GM18861 (cell line): ENCODE results near the gene NUDT3.
"Not testable (repeated sequence)": the region's sequence is repeated elsewhere in the genome, so short reads cannot be mapped to it uniquely, and the experiment has no call there.

Experiments
- ATAC-seq: cut with Tn5 transposase; IDR thresholded peaks from one replicate; pipeline ENCODE4 v1.9.1; 2021; ENCODE audit not compliant: unreplicated experiment

Gene NUDT3

GRCh38 chr6:34393191-34393965 is 909 bp upstream of the NUDT3 start:
- no peak for ATAC-seq

- ATAC-seq: no peak
Measured at GRCh38 chr6:34391786-34392496, 528 bp downstream of the NUDT3 start.

GRCh38 chr6:34391473-34391785 is 1.0 kb downstream of the NUDT3 start:
- ATAC-seq: no peak

- no peak for ATAC-seq
Measured at GRCh38 chr6:34390531-34391472, 1.7 kb downstream of the NUDT3 start.

- no peak for ATAC-seq
Measured at GRCh38 chr6:34389034-34389433, 3.4 kb downstream of the NUDT3 start.

- no peak for ATAC-seq
Measured at GRCh38 chr6:34388421-34388820, 4.0 kb downstream of the NUDT3 start.

GRCh38 chr6:34386316-34387137 is 5.9 kb downstream of the NUDT3 start:
- no peak for ATAC-seq

- ATAC-seq: no peak
Measured at GRCh38 chr6:34385793-34386195, 6.7 kb downstream of the NUDT3 start.

- no peak for ATAC-seq
Measured at GRCh38 chr6:34384321-34385153, 7.9 kb downstream of the NUDT3 start.

- no peak for ATAC-seq
Measured at GRCh38 chr6:34383656-34384320, 8.7 kb downstream of the NUDT3 start.

- ATAC-seq: no peak
Measured at GRCh38 chr6:34383161-34383631, 9.3 kb downstream of the NUDT3 start.

GRCh38 chr6:34381081-34381480 is 11.4 kb downstream of the NUDT3 start:
- no peak for ATAC-seq

- ATAC-seq: no peak
Measured at GRCh38 chr6:34378470-34378869, 14.0 kb downstream of the NUDT3 start.

- no peak for ATAC-seq
Measured at GRCh38 chr6:34377984-34378383, 14.5 kb downstream of the NUDT3 start.

GRCh38 chr6:34377571-34377970 is 14.9 kb downstream of the NUDT3 start:
- not testable (repeated sequence) for ATAC-seq

GRCh38 chr6:34375833-34376232 is 16.6 kb downstream of the NUDT3 start:
- ATAC-seq: no peak

- no peak for ATAC-seq
Measured at GRCh38 chr6:34374508-34374907, 18.0 kb downstream of the NUDT3 start.

GRCh38 chr6:34374069-34374468 is 18.4 kb downstream of the NUDT3 start:
- no peak for ATAC-seq

GRCh38 chr6:34373511-34373910 is 19.0 kb downstream of the NUDT3 start:
- no peak for ATAC-seq
